ENCODE data around the gene BGLAP. TPM values are rescaled to one million over a fixed set of nuclear protein-coding genes. Genes with fewer than 3 reads are reported as not detected.
A peak's percentile ranks its signal among the peaks of the same experiment; 100 is the strongest.

BGLAP gene
- total RNA-seq, 2 donors from 2014 or later: 1.2 to 2.2 TPM

- Histone ChIP-seq H3K9me3 (no peaks in the 10 kb centered on the region), H3K36me3 (no peaks in the 10 kb centered on the region), H3K27ac (peak overlapping the region; percentile 64), H3K4me1 (peaks cover 9% of the 10 kb centered on the region), H3K4me3 (peak overlapping the region; percentile 23), H3K27me3 (no peaks in the 10 kb centered on the region), H3K9ac (ENCODE audit: low read depth in 2 of 2, low read length in 2 of 2) (peak overlapping the region; percentile 54 to 72)
- peak; percentile 94 for DNase-seq
- intact Hi-C loops (cut with DNase I): no loop called here
- TF ChIP-seq, protein P1, sequence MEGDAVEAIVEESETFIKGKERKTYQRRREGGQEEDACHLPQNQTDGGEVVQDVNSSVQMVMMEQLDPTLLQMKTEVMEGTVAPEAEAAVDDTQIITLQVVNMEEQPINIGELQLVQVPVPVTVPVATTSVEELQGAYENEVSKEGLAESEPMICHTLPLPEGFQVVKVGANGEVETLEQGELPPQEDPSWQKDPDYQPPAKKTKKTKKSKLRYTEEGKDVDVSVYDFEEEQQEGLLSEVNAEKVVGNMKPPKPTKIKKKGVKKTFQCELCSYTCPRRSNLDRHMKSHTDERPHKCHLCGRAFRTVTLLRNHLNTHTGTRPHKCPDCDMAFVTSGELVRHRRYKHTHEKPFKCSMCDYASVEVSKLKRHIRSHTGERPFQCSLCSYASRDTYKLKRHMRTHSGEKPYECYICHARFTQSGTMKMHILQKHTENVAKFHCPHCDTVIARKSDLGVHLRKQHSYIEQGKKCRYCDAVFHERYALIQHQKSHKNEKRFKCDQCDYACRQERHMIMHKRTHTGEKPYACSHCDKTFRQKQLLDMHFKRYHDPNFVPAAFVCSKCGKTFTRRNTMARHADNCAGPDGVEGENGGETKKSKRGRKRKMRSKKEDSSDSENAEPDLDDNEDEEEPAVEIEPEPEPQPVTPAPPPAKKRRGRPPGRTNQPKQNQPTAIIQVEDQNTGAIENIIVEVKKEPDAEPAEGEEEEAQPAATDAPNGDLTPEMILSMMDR (IDR thresholded peaks at IDR 0.05): no peak
These were observed 49.5 kb downstream of the BGLAP start for GRCh38 chr1:156291226-156292061.

Other genes starting within 250 kb of the BGLAP start
- 100 to 1,000 TPM; 204 to 208 TPM for gene SSR2, start 221.2 kb upstream of the BGLAP start, total RNA-seq
- 10 to 100 TPM; 23.2 to 43.4 TPM for gene UBQLN4, start 188.4 kb upstream of the BGLAP start, total RNA-seq
- gene LAMTOR2, start 187.4 kb upstream of the BGLAP start, total RNA-seq: 10 to 100 TPM; 69.4 to 83.9 TPM
- 100 to 1,000 TPM; 213 TPM for gene RAB25, start 181.0 kb upstream of the BGLAP start, total RNA-seq
- 1 to 10 TPM; 1.6 to 3.7 TPM for gene MEX3A, start 159.7 kb upstream of the BGLAP start, total RNA-seq
- 100 to 1,000 TPM; 414 to 610 TPM for gene LMNA, start 127.5 kb upstream of the BGLAP start, total RNA-seq
- gene SEMA4A, start 88.6 kb upstream of the BGLAP start, total RNA-seq: 1 to 10 TPM; 4.5 to 5.6 TPM
- 10 to 100 TPM; 23.6 to 26.8 TPM for gene SLC25A44, start 48.1 kb upstream of the BGLAP start, total RNA-seq
- gene PMF1, start 29.2 kb upstream of the BGLAP start, total RNA-seq: 10 to 100 TPM; 44.4 to 49.4 TPM
- 1 to 10 TPM; 1.1 to 2.9 TPM for gene PAQR6, start 5.9 kb downstream of the BGLAP start, total RNA-seq
- gene SMG5, start 40.6 kb downstream of the BGLAP start, total RNA-seq: 100 to 1,000 TPM in 1 of 2 donors, 10 to 100 TPM in 1; 65.2 to 107 TPM
- 1 to 10 TPM; 2.9 to 7.0 TPM for gene TMEM79, start 42.1 kb downstream of the BGLAP start, total RNA-seq
- 10 to 100 TPM; 31.8 to 46.2 TPM for gene GLMP, start 53.5 kb downstream of the BGLAP start, total RNA-seq
- not detected for gene VHLL, start 57.1 kb downstream of the BGLAP start, total RNA-seq
- 100 to 1,000 TPM; 125 to 294 TPM for gene CCT3, start 96.1 kb downstream of the BGLAP start, total RNA-seq
- not detected for gene TSACC, start 96.3 kb downstream of the BGLAP start, total RNA-seq
- gene RHBG, start 127.0 kb downstream of the BGLAP start, total RNA-seq: under 1 TPM in 1 of 2 donors, not detected in 1; 0.12 TPM

All from colonic mucosa (tissue), 4 donors.